IMR-90 (cell line): ENCODE results near the gene CRY2. TPM values are rescaled to one million over a fixed set of nuclear protein-coding genes. Genes with fewer than 3 reads are reported as not detected.

ENCODE experiments used
- ATAC-seq: fragments of 200-7000 bp; cut with Tn5 transposase; 2 replicates; pipeline ENCODE4 v1.9.1; 2020; ENCODE audit warnings: low read depth, mild to moderate bottlenecking, moderate library complexity
- BruUV-seq: library from RNA; stranded (reverse); fragments of 400-500 nt; replicated peaks from 2 replicates; lab custom pipeline; 2021; lab: Mats Ljungman, UMichigan
- CTCF ChIA-PET: fragments of 300-600 bp; formaldehyde crosslinking; extraction: SDS; loops from one replicate; lab custom pipeline; 2021; ENCODE audit warnings: antibody characterized with exemption; lab: Yijun Ruan, JAX
- POLR2A ChIA-PET: fragments of 300-600 bp; sonication (Branson Sonifier 250); formaldehyde crosslinking; loops from one replicate; lab custom pipeline; 2022; ENCODE audit warnings: antibody characterized with exemption; ENCODE audit not compliant: unreplicated experiment; lab: Charles Lee
- DNase-seq: peaks from one replicate; pipeline ENCODE4 v3.0.0; 2013
- H2AFZ ChIP-seq: replicated peaks from 2 replicates; pipeline ENCODE3; 2013; ENCODE audit warnings: low read length, mild to moderate bottlenecking; ENCODE audit not compliant: poor library complexity
- H2AK5ac ChIP-seq: 2 replicates; pipeline ENCODE4 v1.6.1; 2013; ENCODE audit warnings: low read depth, low read length, inconsistent platforms
- H2AK9ac ChIP-seq: replicated peaks from 2 replicates; pipeline ENCODE3; 2013; ENCODE audit warnings: mild to moderate bottlenecking, low read depth, low read length, moderate library complexity; ENCODE audit not compliant: poor library complexity
- H2BK120ac ChIP-seq: 2 replicates; pipeline ENCODE4 v1.6.1; 2013; ENCODE audit warnings: low read depth, low read length, inconsistent platforms
- H2BK15ac ChIP-seq: 3 replicates; pipeline ENCODE4 v1.6.1; 2013; ENCODE audit warnings: low read depth, low read length, inconsistent platforms
- H2BK20ac ChIP-seq: 2 replicates; pipeline ENCODE4 v1.6.1; 2013; ENCODE audit warnings: low read depth, mild to moderate bottlenecking, inconsistent platforms, low read length, moderate library complexity
- H2BK5ac ChIP-seq: 2 replicates; pipeline ENCODE4 v1.6.1; 2013; ENCODE audit warnings: mild to moderate bottlenecking, low read depth, low read length, inconsistent platforms; ENCODE audit not compliant: poor library complexity, severe bottlenecking
- H3K14ac ChIP-seq: replicated peaks from 2 replicates; pipeline ENCODE4 v1.6.1; 2013; ENCODE audit warnings: low read depth, low read length, inconsistent platforms
- H3K18ac ChIP-seq: 2 replicates; pipeline ENCODE4 v1.6.1; 2013; ENCODE audit warnings: low read depth, low read length, control low read depth
- H3K23ac ChIP-seq: 2 replicates; pipeline ENCODE4 v1.6.1; 2013; ENCODE audit warnings: low read depth, low read length, inconsistent platforms
- H3K27ac ChIP-seq: 2 replicates; pipeline ENCODE4 v1.5.1; 2013; ENCODE audit warnings: mild to moderate bottlenecking, control low read depth, low read length; ENCODE audit not compliant: insufficient read depth
- H3K27me3 ChIP-seq: 2 replicates; pipeline ENCODE4 v1.6.1; 2013; ENCODE audit warnings: low read length; ENCODE audit not compliant: control insufficient read depth, insufficient read depth
- H3K36me3 ChIP-seq: 2 replicates; pipeline ENCODE4 v1.6.1; 2013; ENCODE audit warnings: low read length, mixed read lengths; ENCODE audit not compliant: control insufficient read depth, insufficient read depth
- H3K4ac ChIP-seq: 2 replicates; pipeline ENCODE4 v1.6.1; 2013; ENCODE audit warnings: low read depth, low read length, inconsistent platforms
- H3K4me1 ChIP-seq: 2 replicates; pipeline ENCODE4 v1.6.1; 2013; ENCODE audit warnings: low read length, mixed read lengths; ENCODE audit not compliant: control insufficient read depth, insufficient read depth
- H3K4me2 ChIP-seq: 2 replicates; pipeline ENCODE4 v1.6.1; 2013; ENCODE audit warnings: low read depth, mild to moderate bottlenecking, control low read depth, low read length, moderate library complexity
- H3K4me3 ChIP-seq: 2 replicates; pipeline ENCODE4 v1.5.1; 2013; ENCODE audit warnings: low read depth, mild to moderate bottlenecking, control low read depth, low read length, moderate library complexity; ENCODE audit not compliant: insufficient read depth
- H3K56ac ChIP-seq: 2 replicates; pipeline ENCODE4 v1.6.1; 2013; ENCODE audit warnings: low read length, inconsistent platforms; ENCODE audit not compliant: insufficient read depth; ENCODE audit errors: extremely low read depth
- H3K79me1 ChIP-seq, 2 experiments: 2 replicates each; pipeline ENCODE4 v1.6.1; 2013; ENCODE audit warnings: low read length in 2 of 2, inconsistent platforms in 1 of 2, low read depth in 1 of 2
- H3K9ac ChIP-seq: 2 replicates; pipeline ENCODE4 v1.6.1; 2013; ENCODE audit warnings: low read depth, low read length, control low read depth
- H3K9me1 ChIP-seq: 2 replicates; pipeline ENCODE4 v1.6.1; 2013; ENCODE audit warnings: low read length, inconsistent platforms; ENCODE audit not compliant: insufficient read depth
- H3K9me3 ChIP-seq: 2 replicates; pipeline ENCODE4 v1.6.1; 2013; ENCODE audit warnings: low read length; ENCODE audit not compliant: control insufficient read depth, insufficient read depth
- H4K20me1 ChIP-seq: 2 replicates; pipeline ENCODE4 v1.6.1; 2013; ENCODE audit warnings: low read length, inconsistent platforms; ENCODE audit not compliant: insufficient read depth
- H4K5ac ChIP-seq: 2 replicates; pipeline ENCODE4 v1.6.1; 2013; ENCODE audit warnings: mild to moderate bottlenecking, low read depth, low read length, control low read depth
- H4K8ac ChIP-seq, 2 experiments: 2 replicates each; pipeline ENCODE4 v1.6.1; 2013; ENCODE audit warnings: low read depth in 2 of 2, low read length in 2 of 2, control low read depth in 1 of 2, inconsistent platforms in 1 of 2
- H4K91ac ChIP-seq: 2 replicates; pipeline ENCODE4 v1.6.1; 2013; ENCODE audit warnings: low read depth, low read length, inconsistent platforms; ENCODE audit not compliant: insufficient read depth
- BHLHE40 ChIP-seq: fragments of 150-350 bp; IDR thresholded peaks from 2 replicates; pipeline ENCODE4 v1.6.1; 2016; ENCODE audit warnings: mild to moderate bottlenecking, low read depth, low read length
- MXI1 ChIP-seq: IDR thresholded peaks from 2 replicates; pipeline ENCODE4 v1.6.1; 2012; ENCODE audit warnings: low read depth, mild to moderate bottlenecking, low read length, moderate library complexity, borderline replicate concordance
- WGBS, 2 experiments: methylation state at CpG; one replicate each; pipeline versions ENCODE4 v1.1.5 to v1.1.7; 2013; ENCODE audit warnings: missing lambda C conversion rate in 2 of 2; ENCODE audit not compliant: insufficient read length in 1 of 2; ENCODE audit errors: extremely low coverage in 2 of 2; 5-methylcytosine and 5-hydroxymethylcytosine counted together
- dilution Hi-C: fragments of 300-500 bp; cut with HindIII; formaldehyde crosslinking; loops from one replicate; pipeline ENCODE4 v1.14.3; 2018; ENCODE audit warnings: low sequenced_read_pairs; ENCODE audit not compliant: unreplicated experiment
- in situ Hi-C: fragments of 300-500 bp; cut with MboI; formaldehyde crosslinking; loops from 3 replicates; pipeline ENCODE4 v1.14.3; 2019; ENCODE audit warnings: low sequenced_read_pairs, inconsistent platforms, mixed read lengths
- intact Hi-C: fragments of 100-400 bp; cut with micrococcal nuclease; formaldehyde crosslinking; loops from 2 replicates; pipeline ENCODE4 v1.10.0; 2022
- polyA plus RNA-seq, 3 experiments: library from polyadenylated mRNA; depleted of rRNA; stranded (reverse); fragments of >200 nt; gene quantifications; 2 replicates each; pipeline ENCODE4 v1.2.3, GENCODE V29; 2012; ENCODE audit warnings: low replicate concordance in 1 of 3
- total RNA-seq: library from RNA; depleted of rRNA; stranded (reverse); fragments of >200 nt; gene quantifications from 2 replicates; pipeline ENCODE4 v1.2.3, GENCODE V29; 2012

Gene CRY2
- total and polyA plus RNA-seq, 2 of the 4 experiments (the other 2 are of a cell fraction): 12.2 to 13.1 TPM

DNA sequence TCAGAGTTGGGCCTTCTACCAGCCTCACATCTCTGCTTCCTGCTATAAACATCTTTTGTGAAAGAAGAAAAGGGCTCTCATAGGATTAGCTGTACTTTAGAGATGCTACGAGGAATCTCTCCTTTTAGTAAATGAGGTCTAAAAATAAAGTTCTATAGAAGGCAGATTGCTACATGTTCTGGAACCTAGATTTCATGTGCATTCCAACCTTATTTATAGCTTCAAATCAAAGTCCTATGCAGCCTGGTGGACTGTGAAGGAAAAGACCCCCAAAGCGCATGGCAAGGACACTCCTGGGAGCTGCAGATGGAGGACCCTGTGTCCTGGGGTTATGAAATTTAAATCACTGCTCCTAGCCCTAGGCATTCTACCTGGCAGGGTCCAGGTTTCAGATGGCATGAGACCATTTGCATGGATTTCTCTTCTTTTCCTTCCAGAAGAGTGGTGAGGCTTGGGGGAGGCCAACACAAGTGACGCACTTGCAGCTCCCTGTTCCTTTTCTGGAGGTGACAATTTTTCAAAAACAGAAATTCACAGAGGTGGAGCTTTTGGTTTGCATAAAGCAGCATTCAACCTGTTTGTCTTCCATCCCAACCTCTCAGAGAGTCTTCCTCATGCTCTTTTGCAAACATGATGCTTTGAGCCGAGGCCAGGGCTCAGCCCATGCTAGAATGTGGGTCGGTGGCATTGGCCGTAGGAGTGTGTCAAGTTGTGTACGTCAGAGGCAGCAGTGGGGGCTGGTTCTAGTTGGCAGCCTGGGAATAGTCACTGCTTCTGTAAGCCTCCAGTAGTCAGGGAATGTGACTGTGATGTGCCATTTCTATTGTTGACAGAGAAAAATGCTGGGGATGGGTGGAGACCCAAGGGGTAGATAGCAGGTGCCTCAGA lies 6.3 kb downstream of the CRY2 start:
- intact Hi-C loops: no loop called here
- Histone ChIP-seq H2AK9ac (no peak overlapping the region), H3K4me1 (peaks cover 26% of the 10 kb centered on the region), H2BK120ac (no peak overlapping the region), H3K4me3 (no peak overlapping the region), H3K4me2 (no peak overlapping the region), H3K9me1 (peaks cover 18% of the 10 kb centered on the region), H3K9ac (no peak overlapping the region), H3K9me3 (no peaks in the 10 kb centered on the region), H2BK20ac (no peak overlapping the region), H2BK15ac (no peak overlapping the region), H2AK5ac (no peak overlapping the region), H3K14ac (no peak overlapping the region), H4K8ac (no peak overlapping the region), H4K20me1 (peaks cover 44% of the 10 kb centered on the region), H2AFZ (no peak overlapping the region), H3K36me3 (peaks cover 3% of the 10 kb centered on the region), H3K79me1 (peaks cover 18 to 82% of the 10 kb centered on the region in 2 experiments), H3K27ac (no peak overlapping the region), H3K27me3 (no peaks in the 10 kb centered on the region), H2BK5ac (no peak overlapping the region), H3K56ac (no peak overlapping the region), H3K18ac (no peak overlapping the region), H4K5ac (no peak overlapping the region), H3K4ac (no peak overlapping the region), H3K23ac (no peak overlapping the region), H4K91ac (no peak overlapping the region)
- BruUV-seq: no TSS peak
- CTCF ChIA-PET: no interaction called here
- 72% methylated on average over 4 of the region's 7 CpGs; no CpG with 5 or more reads in 1 of the 2 experiments for WGBS, 2 experiments
- ATAC-seq (no peak), DNase-seq (no peak)
- POLR2A ChIA-PET: no interaction called here
- dilution Hi-C loops: no loop called here
- TF ChIP-seq MXI1 (no peak), BHLHE40 (no peak)
- in situ Hi-C loops: no loop called here
